Vagina (tissue), 2 donors: Measurements from ENCODE around the gene ITGA6. TPM values are rescaled to one million over a fixed set of nuclear protein-coding genes. Genes with fewer than 3 reads are reported as not detected.

ENCODE experiments used
- DNase-seq, 2 donors: peaks; one replicate each; pipeline ENCODE4 v3.0.0-alpha.2; 2017; ENCODE audit errors: extremely low spot score in 2 of 2
- H3K27ac ChIP-seq: fragments of 200-600 bp; sonication (generic); one replicate; pipeline ENCODE4 v1.5.1; 2019
- H3K27me3 ChIP-seq: fragments of 200-600 bp; sonication (generic); one replicate; pipeline ENCODE4 v1.5.1; 2019
- H3K36me3 ChIP-seq, 2 donors: fragments of 200-600 bp; sonication (generic); one replicate each; pipeline ENCODE4 v1.5.1; 2017 to 2019
- H3K4me1 ChIP-seq: fragments of 200-600 bp; sonication (generic); one replicate; pipeline ENCODE4 v1.5.1; 2019
- H3K4me3 ChIP-seq, 2 donors: fragments of 200-600 bp; sonication (generic); 1 replicate in 1 of 2; 2 replicates in 1 of 2; pipeline ENCODE4 v1.5.1; 2016 to 2019
- H3K9me3 ChIP-seq: fragments of 200-600 bp; sonication (generic); one replicate; pipeline ENCODE4 v1.5.1; 2019
- CTCF ChIP-seq, 3 experiments: fragments of 450-650 bp in 2 of 3; fragments of 200-600 bp in 1 of 3; sonication (generic) in 1 of 3; IDR thresholded peaks; one replicate each; pipeline ENCODE4 v1.5.1; 2017 to 2019; ENCODE audit warnings: antibody characterized with exemption in 3 of 3, mild to moderate bottlenecking in 2 of 3, moderate library complexity in 2 of 3
- POLR2A ChIP-seq, 2 donors: fragments of 450-650 bp; IDR thresholded peaks; one replicate each; pipeline ENCODE4 v1.6.1; 2017; ENCODE audit warnings: antibody characterized with exemption in 2 of 2, mild to moderate bottlenecking in 2 of 2, moderate library complexity in 2 of 2
- POLR2AphosphoS5 ChIP-seq, 2 donors: sonication (generic); formaldehyde crosslinking; IDR thresholded peaks; one replicate each; pipeline ENCODE4 v1.9.0; 2017; ENCODE audit warnings: antibody characterized with exemption in 2 of 2, mild to moderate bottlenecking in 2 of 2, low read depth in 1 of 2; ENCODE audit not compliant: insufficient read depth in 1 of 2
- intact Hi-C: fragments of 100-400 bp; cut with DNase I; formaldehyde crosslinking; loops from one replicate; pipeline ENCODE4 v1.15.1; 2023
- total RNA-seq: library from RNA; depleted of rRNA; stranded (reverse); fragments of >200 nt; gene quantifications from one replicate; pipeline ENCODE4 v1.2.3, GENCODE V29; 2016

The ITGA6 gene
- 82.3 TPM for total RNA-seq

GRCh38 chr2:172427256-172427989 lies at the start of gene ITGA6:
ITGA6 (plus strand) TSS chr2:172427586.
- H3K9me3 ChIP-seq = no peaks in the 10 kb centered on the region
- no peaks in the 10 kb centered on the region for H3K36me3 ChIP-seq
- intact Hi-C loops = no loop called here
- DNase-seq = no peak
- no peaks in the 10 kb centered on the region for H3K27me3 ChIP-seq
- H3K4me3 ChIP-seq = peak within 1 kb of the TSS; percentile 79 to 81
- peak within 1 kb of the TSS; percentile 85 for H3K27ac ChIP-seq
- TF ChIP-seq POLR2AphosphoS5 (IDR thresholded peaks at IDR 0.05; ENCODE audit: insufficient read depth in 1 of 2, low read depth in 1 of 2) (peak in 1 of 2 donors; percentile 48), POLR2A (IDR thresholded peaks at IDR 0.05) (peak in 1 of 2 donors; percentile 50), CTCF (IDR thresholded peaks at IDR 0.05) (no peak)
- peaks cover 43% of the 10 kb centered on the region for H3K4me1 ChIP-seq

GRCh38 chr2:172380436-172381274 lies 46.7 kb upstream of the ITGA6 start:
- intact Hi-C loops = no loop called here
- no peaks in the 10 kb centered on the region for H3K27me3 ChIP-seq
- no peak for DNase-seq
- no peak overlapping the region for H3K4me3 ChIP-seq
- no peak overlapping the region for H3K27ac ChIP-seq
- no peaks in the 10 kb centered on the region for H3K36me3 ChIP-seq
- H3K4me1 ChIP-seq = no peaks in the 10 kb centered on the region
- TF ChIP-seq POLR2A (IDR thresholded peaks at IDR 0.05) = no peak
- TF ChIP-seq POLR2AphosphoS5 (IDR thresholded peaks at IDR 0.05; ENCODE audit: insufficient read depth in 1 of 2, low read depth in 1 of 2) = no peak
- no peak for TF ChIP-seq CTCF (IDR thresholded peaks at IDR 0.05)
- H3K9me3 ChIP-seq = no peaks in the 10 kb centered on the region

- Histone ChIP-seq H3K9me3 (no peaks in the 10 kb centered on the region), H3K27ac (no peak overlapping the region), H3K4me1 (no peaks in the 10 kb centered on the region), H3K4me3 (no peak overlapping the region), H3K36me3 (no peaks in the 10 kb centered on the region), H3K27me3 (no peaks in the 10 kb centered on the region)
- DNase-seq = no peak
- TF ChIP-seq POLR2AphosphoS5 (IDR thresholded peaks at IDR 0.05; ENCODE audit: insufficient read depth in 1 of 2, low read depth in 1 of 2) = no peak
- no peak for TF ChIP-seq POLR2A (IDR thresholded peaks at IDR 0.05)
- no peak for TF ChIP-seq CTCF (IDR thresholded peaks at IDR 0.05)
- intact Hi-C loops = no loop called here
Measured at GRCh38 chr2:172381275-172382027, 45.9 kb upstream of the ITGA6 start.

- Histone ChIP-seq H3K9me3 (no peaks in the 10 kb centered on the region), H3K27ac (no peak overlapping the region), H3K27me3 (no peaks in the 10 kb centered on the region), H3K4me3 (no peak overlapping the region), H3K4me1 (no peaks in the 10 kb centered on the region), H3K36me3 (no peaks in the 10 kb centered on the region)
- intact Hi-C loops = no loop called here
- DNase-seq = no peak
- TF ChIP-seq CTCF (IDR thresholded peaks at IDR 0.05) = no peak
- TF ChIP-seq POLR2AphosphoS5 (IDR thresholded peaks at IDR 0.05; ENCODE audit: insufficient read depth in 1 of 2, low read depth in 1 of 2) = no peak
- no peak for TF ChIP-seq POLR2A (IDR thresholded peaks at IDR 0.05)
Measured at GRCh38 chr2:172387361-172387760, 40.0 kb upstream of the ITGA6 start.
